Daoy (cell line): ENCODE measurements around the gene CD28. TPM values are rescaled to one million over a fixed set of nuclear protein-coding genes. Genes with fewer than 3 reads are reported as not detected.

Experiments used
- DNase-seq: peaks from one replicate; pipeline ENCODE4 v3.0.0-alpha.2; 2015; ENCODE audit warnings: low read depth
- total RNA-seq: library from RNA; depleted of rRNA; stranded (reverse); fragments of >200 nt; shearing (Covaris generic); gene quantifications from 2 replicates; pipeline ENCODE4 v1.2.3, GENCODE V29; 2014; rRNA removed

The CD28 gene
- total RNA-seq = not detected in 2 replicates

- DNase-seq = no peak
Measured at GRCh38 chr2:203706403-203706802, at the start of gene CD28. Gene CD28, plus strand, starts transcription at chr2:203706639. Its CDS starts 58 bp downstream, at chr2:203706697.

- DNase-seq = no peak
Measured at GRCh38 chr2:203659331-203660049, 46.9 kb upstream of the CD28 start.

GRCh38 chr2:203660465-203660864 lies 46.0 kb upstream of the CD28 start:
- DNase-seq = no peak

- no peak for DNase-seq
Measured at GRCh38 chr2:203661279-203661908, 45.0 kb upstream of the CD28 start.

- DNase-seq = no peak
Measured at GRCh38 chr2:203662487-203662886, 44.0 kb upstream of the CD28 start.

- DNase-seq = no peak
Measured at GRCh38 chr2:203662951-203663350, 43.5 kb upstream of the CD28 start.

- DNase-seq = no peak
Measured at GRCh38 chr2:203664029-203664755, 42.2 kb upstream of the CD28 start.

- no peak for DNase-seq
Measured at GRCh38 chr2:203667838-203668237, 38.6 kb upstream of the CD28 start.

- DNase-seq = no peak
Measured at GRCh38 chr2:203669820-203670219, 36.6 kb upstream of the CD28 start.

- no peak for DNase-seq
Measured at GRCh38 chr2:203670939-203671338, 35.5 kb upstream of the CD28 start.

GRCh38 chr2:203671876-203672275 lies 34.6 kb upstream of the CD28 start:
- no peak for DNase-seq

- DNase-seq = no peak
Measured at GRCh38 chr2:203672856-203673255, 33.6 kb upstream of the CD28 start.

GRCh38 chr2:203673933-203674332 lies 32.5 kb upstream of the CD28 start:
- no peak for DNase-seq

GRCh38 chr2:203675086-203675485 lies 31.4 kb upstream of the CD28 start:
- no peak for DNase-seq

- DNase-seq = no peak
Measured at GRCh38 chr2:203678971-203679370, 27.5 kb upstream of the CD28 start.

GRCh38 chr2:203679401-203679800 lies 27.0 kb upstream of the CD28 start:
- DNase-seq = no peak

- DNase-seq = peak; percentile 78
Measured at GRCh38 chr2:203681978-203682377, 24.5 kb upstream of the CD28 start.

GRCh38 chr2:203682688-203683130 lies 23.7 kb upstream of the CD28 start:
- DNase-seq = peak; percentile 54

GRCh38 chr2:203683421-203683820 lies 23.0 kb upstream of the CD28 start:
- DNase-seq = no peak

GRCh38 chr2:203683932-203684556 lies 22.4 kb upstream of the CD28 start:
- peak; percentile 89 for DNase-seq

GRCh38 chr2:203685081-203685621 lies 21.3 kb upstream of the CD28 start:
- peak; percentile 72 for DNase-seq
